ENCODE data around the gene FXYD5.
A peak's percentile ranks its signal among the peaks of the same experiment; 100 is the strongest.

Gene FXYD5

GRCh38 chr19:35216833-35217648 lies 62.5 kb downstream of the FXYD5 start:
- peak; percentile 75 for DNase-seq
- Mint-ChIP-seq H3K27me3 (no peaks in the 10 kb centered on the region), H3K36me3 (peaks cover 18% of the 10 kb centered on the region), H3K4me3 (no peak overlapping the region), H3K9me3 (peaks cover 24% of the 10 kb centered on the region), H3K4me1 (peaks cover 69% of the 10 kb centered on the region), H3K27ac (peak overlapping the region; percentile 8)
- CTCF ChIA-PET, result interaction anchor here (0.7 to 6.8 kb wide), 14 partner anchors 9 to 150 kb away, joined by 3 to 44 read pairs (median 4); partner anchors contain the start of genes FXYD5, FXYD7 and LGI4

DNA sequence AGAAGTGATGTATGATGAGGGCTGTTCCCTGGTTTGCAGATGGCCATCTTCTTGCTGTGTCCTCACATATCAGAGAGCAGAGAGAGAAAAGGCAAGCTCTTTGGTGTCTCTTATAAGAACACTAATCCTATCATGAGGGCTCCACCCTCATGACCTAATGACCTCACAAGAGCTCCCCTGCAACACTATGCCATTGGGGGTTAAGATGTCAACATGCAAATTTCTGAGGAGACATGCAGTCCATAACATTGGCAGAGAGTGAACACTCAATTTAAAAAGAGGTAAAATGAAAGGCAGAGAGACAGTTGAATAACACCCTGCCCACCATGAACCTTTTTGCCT lies 63.1 kb downstream of the FXYD5 start:
- H3K36me3 Mint-ChIP-seq, result peaks cover 13% of the 10 kb centered on the region
- H3K9me3 Mint-ChIP-seq, result peaks cover 24% of the 10 kb centered on the region
- no peak overlapping the region for H3K27ac Mint-ChIP-seq
- H3K4me1 Mint-ChIP-seq, result peaks cover 63% of the 10 kb centered on the region
- CTCF ChIA-PET, result interaction anchor here (0.9 to 6.8 kb wide), 6 partner anchors 24 to 83 kb away, joined by 3 to 44 read pairs (median 6); partner anchors contain the start of genes FXYD5, FXYD7 and LGI4
- no peak for DNase-seq
- no peaks in the 10 kb centered on the region for H3K27me3 Mint-ChIP-seq
- no peak overlapping the region for H3K4me3 Mint-ChIP-seq

- Mint-ChIP-seq H3K4me1 (peaks cover 60% of the 10 kb centered on the region), H3K27ac (no peak overlapping the region), H3K4me3 (no peak overlapping the region), H3K36me3 (peaks cover 16% of the 10 kb centered on the region), H3K9me3 (peaks cover 30% of the 10 kb centered on the region), H3K27me3 (peaks cover 5% of the 10 kb centered on the region)
- CTCF ChIA-PET, result interaction anchor here (1.0 to 6.8 kb wide), 2 partner anchors 65 to 77 kb away, joined by 3 to 44 read pairs; partner anchors contain the start of genes FXYD5 and FXYD7
- DNase-seq, result no peak
These were observed 64.5 kb downstream of the FXYD5 start for GRCh38 chr19:35219008-35219407.

All from activated naive CD4-positive, alpha-beta T cell treated with anti-CD3 and anti-CD28 coated beads, Interleukin-2, amount 10 ng/mL, durations not matched to agents 7 days and 5 days (primary cell).